Sigmoid colon (tissue), 4 donors: ENCODE data around the gene CTSO.
A peak's percentile ranks its signal among the peaks of the same experiment; 100 is the strongest.

ENCODE experiments used
- CTCF ChIP-seq, 4 experiments: fragments of 450-650 bp in 3 of 4; fragments of 200-600 bp in 1 of 4; IDR thresholded peaks; one replicate each; pipeline ENCODE4 v1.5.1; 2016 to 2019; ENCODE audit warnings: antibody characterized with exemption in 4 of 4, mild to moderate bottlenecking in 3 of 4, moderate library complexity in 2 of 4
- POLR2A ChIP-seq, 2 donors: fragments of 450-650 bp; IDR thresholded peaks; one replicate each; pipeline ENCODE4 v1.6.1; 2016; ENCODE audit warnings: antibody characterized with exemption in 2 of 2, mild to moderate bottlenecking in 2 of 2, moderate library complexity in 2 of 2
- POLR2AphosphoS5 ChIP-seq, 4 donors: sonication (generic); formaldehyde crosslinking; IDR thresholded peaks; one replicate each; pipeline ENCODE4 v1.6.1; 2017; ENCODE audit warnings: antibody characterized with exemption in 4 of 4

- peak; percentile 41 to 61 (median 56) for TF ChIP-seq CTCF (IDR thresholded peaks at IDR 0.05)
- TF ChIP-seq POLR2A (IDR thresholded peaks at IDR 0.05): no peak
- TF ChIP-seq POLR2AphosphoS5 (IDR thresholded peaks at IDR 0.05): peak in 3 of 4 donors; percentile 32 to 70 (median 63)
These were observed at the start of gene CTSO for GRCh38 chr4:155953151-155954117.
